ENCODE data around the gene CDC37L1.

DNA sequence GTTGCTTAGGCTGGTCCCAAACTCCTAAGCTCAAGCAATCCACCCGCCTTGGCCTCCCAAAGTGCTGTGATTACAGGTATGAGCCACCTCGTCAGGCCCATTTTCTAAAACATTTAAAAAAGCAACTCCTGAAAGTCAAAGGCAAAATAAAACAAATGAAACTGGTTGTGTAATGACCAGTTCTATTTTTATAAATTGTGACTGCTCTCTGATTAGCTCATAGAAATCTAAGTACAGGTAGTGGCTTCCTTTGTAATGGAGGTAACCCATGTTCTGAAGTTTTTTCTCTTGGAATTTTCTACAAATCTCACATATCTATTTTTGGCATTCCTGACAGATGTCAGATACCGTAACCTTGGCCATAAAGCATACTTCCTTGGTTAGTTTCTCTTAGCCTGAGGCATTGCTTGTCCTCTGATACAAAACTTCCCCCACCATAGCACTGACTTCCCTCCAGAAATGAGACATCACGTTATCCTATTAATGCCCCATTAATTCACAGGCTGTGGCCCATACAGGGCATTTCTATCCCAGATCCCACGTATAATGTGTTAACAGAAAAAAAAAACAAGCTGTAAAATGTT is 75.7 kb downstream of the CDC37L1 start:
- TF ChIP-seq CTCF (IDR thresholded peaks at IDR 0.05; ENCODE audit: low read length), result no peak
- no peak for TF ChIP-seq EZH2 (IDR thresholded peaks at IDR 0.05; ENCODE audit: borderline replicate concordance, low read length)
